ENCODE data around the gene TRIM69. TPM values are rescaled to one million over a fixed set of nuclear protein-coding genes. Genes with fewer than 3 reads are reported as not detected.
A peak's percentile ranks its signal among the peaks of the same experiment; 100 is the strongest.

TRIM69 gene
- total RNA-seq, 1 donor from 2014 or later: 12.1 TPM

GRCh38 chr15:44710236-44711095 lies 25.9 kb upstream of the TRIM69 start:
- Mint-ChIP-seq H3K27ac (peak overlapping the region; percentile 99), H3K27me3 (peaks cover 7% of the 10 kb centered on the region), H3K36me3 (ENCODE audit: insufficient read depth) (no peaks in the 10 kb centered on the region), H3K4me1 (ENCODE audit: low read depth) (peaks cover 4% of the 10 kb centered on the region), H3K9me3 (ENCODE audit: low read depth) (no peaks in the 10 kb centered on the region), H3K4me3 (ENCODE audit: low read depth) (peak overlapping the region; percentile 91)
- peak; percentile 15 for TF ChIP-seq CTCF (IDR thresholded peaks at IDR 0.05; ENCODE audit: unreplicated experiment)
- no peak for DNase-seq (ENCODE audit: low spot score, unreplicated experiment)

GRCh38 chr15:44711096-44711742 lies 25.1 kb upstream of the TRIM69 start, which contains the start of the genes B2M and PATL2:
Gene B2M, plus strand, starts transcription at chr15:44711517. Its CDS starts 30 bp downstream, at chr15:44711547.
Gene PATL2, minus strand, starts transcription at chr15:44711323. Its CDS starts 34,833 bp downstream, at chr15:44676490.
- Mint-ChIP-seq H3K4me1 (ENCODE audit: low read depth) (peaks cover 4% of the 10 kb centered on the region), H3K9me3 (ENCODE audit: low read depth) (no peaks in the 10 kb centered on the region), H3K4me3 (ENCODE audit: low read depth) (peak within 1 kb of the TSS; percentile 91), H3K27me3 (peaks cover 7% of the 10 kb centered on the region), H3K27ac (peak within 1 kb of the TSS; percentile 99), H3K36me3 (ENCODE audit: insufficient read depth) (no peaks in the 10 kb centered on the region)
- no peak for TF ChIP-seq CTCF (IDR thresholded peaks at IDR 0.05; ENCODE audit: unreplicated experiment)
- DNase-seq (ENCODE audit: low spot score, unreplicated experiment): peak; percentile 94

GRCh38 chr15:44711743-44712345 lies 24.5 kb upstream of the TRIM69 start:
- no peak for DNase-seq (ENCODE audit: low spot score, unreplicated experiment)
- Mint-ChIP-seq H3K27ac (peak overlapping the region; percentile 99), H3K36me3 (ENCODE audit: insufficient read depth) (peaks cover 2% of the 10 kb centered on the region), H3K4me3 (ENCODE audit: low read depth) (peak overlapping the region; percentile 91), H3K9me3 (ENCODE audit: low read depth) (no peaks in the 10 kb centered on the region), H3K27me3 (peaks cover 7% of the 10 kb centered on the region), H3K4me1 (ENCODE audit: low read depth) (peaks cover 4% of the 10 kb centered on the region)
- no peak for TF ChIP-seq CTCF (IDR thresholded peaks at IDR 0.05; ENCODE audit: unreplicated experiment)

- peaks cover 7% of the 10 kb centered on the region for H3K27me3 Mint-ChIP-seq
- H3K4me1 Mint-ChIP-seq (ENCODE audit: low read depth): peaks cover 4% of the 10 kb centered on the region
- DNase-seq (ENCODE audit: low spot score, unreplicated experiment): no peak
- H3K27ac Mint-ChIP-seq: peak overlapping the region; percentile 99
- H3K4me3 Mint-ChIP-seq (ENCODE audit: low read depth): peak overlapping the region; percentile 91
- TF ChIP-seq CTCF (IDR thresholded peaks at IDR 0.05; ENCODE audit: unreplicated experiment): no peak
- no peaks in the 10 kb centered on the region for H3K9me3 Mint-ChIP-seq (ENCODE audit: low read depth)
- peaks cover 4% of the 10 kb centered on the region for H3K36me3 Mint-ChIP-seq (ENCODE audit: insufficient read depth)
Measured at GRCh38 chr15:44712346-44713005, 23.9 kb upstream of the TRIM69 start.
